SK-N-SH (cell line): ENCODE data around the gene MBP. TPM values are rescaled to one million over a fixed set of nuclear protein-coding genes. Genes with fewer than 3 reads are reported as not detected.

Experiments used
- CTCF ChIA-PET: fragments of 300-600, 350-600 bp; formaldehyde crosslinking; extraction: SDS; loops from one replicate; lab custom pipeline; 2021; lab: Yijun Ruan, JAX
- POLR2A ChIA-PET: fragments of 350-600 bp; sonication (Branson Sonifier 250); formaldehyde crosslinking; extraction: SDS; loops from one replicate; lab custom pipeline; 2020; ENCODE audit warnings: antibody characterized with exemption, inconsistent platforms; lab: Yijun Ruan, JAX
- DNase-seq: peaks from one replicate; pipeline ENCODE4 v3.0.0; 2012
- H2AFZ ChIP-seq: fragments of 200-600 bp; sonication (generic); 2 replicates; pipeline ENCODE4 v1.8.1; 2016; ENCODE audit warnings: antibody characterized with exemption, mild to moderate bottlenecking, low read depth
- H3F3A ChIP-seq: fragments of 200-600 bp; sonication (generic); replicated peaks from 2 replicates; pipeline ENCODE3; 2016; ENCODE audit warnings: antibody characterized with exemption, mild to moderate bottlenecking; ENCODE audit not compliant: insufficient read depth
- H3K27ac ChIP-seq, 2 experiments: fragments of 200-500 bp in 1 of 2; fragments of 200-600 bp in 1 of 2; sonication (Bioruptor generic) in 1 of 2; sonication (generic), shearing (Covaris generic) in 1 of 2; 2 replicates each; pipeline versions ENCODE4 v1.5.1 to v1.6.1; 2014 to 2016; ENCODE audit warnings: low read depth in 2 of 2, inconsistent platforms in 1 of 2, low read length in 1 of 2, mild to moderate bottlenecking in 1 of 2, mixed read lengths in 1 of 2
- H3K27me3 ChIP-seq: fragments of 200-600 bp; sonication (generic), shearing (Covaris generic); 2 replicates; pipeline ENCODE4 v1.6.1; 2016; ENCODE audit warnings: mixed run types; ENCODE audit not compliant: insufficient read depth
- H3K36me3 ChIP-seq, 2 experiments: fragments of 200-500 bp in 1 of 2; fragments of 200-600 bp in 1 of 2; sonication (Bioruptor generic) in 1 of 2; sonication (generic) in 1 of 2; replicated peaks in 1 of 2; 2 replicates each; pipeline versions ENCODE3 to v1.5.1; 2014 to 2016; ENCODE audit warnings: low read length in 1 of 2, mild to moderate bottlenecking in 1 of 2; ENCODE audit not compliant: insufficient read depth in 2 of 2, control insufficient read depth in 1 of 2
- H3K4me1 ChIP-seq, 2 experiments: fragments of 200-500 bp in 1 of 2; fragments of 200-600 bp in 1 of 2; sonication (Bioruptor generic) in 1 of 2; sonication (generic), shearing (Covaris generic) in 1 of 2; 2 replicates each; pipeline versions ENCODE4 v1.5.1 to v1.6.1; 2014 to 2016; ENCODE audit warnings: low read depth in 1 of 2, low read length in 1 of 2, mixed run types in 1 of 2; ENCODE audit not compliant: insufficient read depth in 2 of 2, control insufficient read depth in 1 of 2
- H3K4me2 ChIP-seq: fragments of 200-600 bp; sonication (generic), shearing (Covaris generic); 2 replicates; pipeline ENCODE4 v1.6.1; 2017; ENCODE audit warnings: mixed run types
- H3K4me3 ChIP-seq, 2 experiments: fragments of 200-500 bp in 1 of 2; fragments of 200-600 bp in 1 of 2; sonication (Bioruptor generic) in 1 of 2; sonication (generic), shearing (Covaris generic) in 1 of 2; 2 replicates each; pipeline versions ENCODE4 v1.5.1 to v1.8.1; 2014 to 2016; ENCODE audit warnings: low read depth in 2 of 2, inconsistent platforms in 1 of 2, low read length in 1 of 2, mild to moderate bottlenecking in 1 of 2, mixed read lengths in 1 of 2, moderate library complexity in 1 of 2
- H3K79me2 ChIP-seq: fragments of 200-600 bp; sonication (generic); 2 replicates; pipeline ENCODE4 v1.8.1; 2017; ENCODE audit warnings: mild to moderate bottlenecking; ENCODE audit not compliant: insufficient read depth
- H3K9ac ChIP-seq: fragments of 200-600 bp; sonication (generic); 2 replicates; pipeline ENCODE4 v1.6.1; 2017; ENCODE audit warnings: mixed run types
- H3K9me2 ChIP-seq: fragments of 200-600 bp; sonication (generic); 2 replicates; pipeline ENCODE4 v1.6.1; 2017; ENCODE audit warnings: mixed run types
- H3K9me3 ChIP-seq: fragments of 200-600 bp; sonication (generic); 2 replicates; pipeline ENCODE4 v1.6.1; 2017; ENCODE audit warnings: mixed run types, mild to moderate bottlenecking, moderate library complexity
- H4K20me1 ChIP-seq: fragments of 200-600 bp; sonication (generic); 2 replicates; pipeline ENCODE4 v1.6.1; 2017; ENCODE audit warnings: mild to moderate bottlenecking, mixed run types; ENCODE audit not compliant: insufficient read depth
- CHD2 ChIP-seq: fragments of 150-350 bp; IDR thresholded peaks from 2 replicates; pipeline ENCODE4 v1.6.1; 2018; ENCODE audit warnings: low read length; ENCODE audit not compliant: partially characterized antibody
- CTCF ChIP-seq: fragments of 200-600 bp; sonication (generic); IDR thresholded peaks from 2 replicates; pipeline ENCODE4 v1.6.1; 2017; ENCODE audit warnings: antibody characterized with exemption, mild to moderate bottlenecking, moderate library complexity
- EP300 ChIP-seq, 2 experiments: IDR thresholded peaks; 2 replicates each; pipeline versions ENCODE4 v1.4.0 to v1.6.1; 2012; ENCODE audit warnings: borderline replicate concordance in 1 of 2, low read depth in 1 of 2, low read length in 1 of 2
- FOSL2 ChIP-seq: IDR thresholded peaks from 2 replicates; pipeline ENCODE4 v1.4.0; 2012; ENCODE audit warnings: low read depth, mild to moderate bottlenecking, moderate library complexity, borderline replicate concordance
- FOXM1 ChIP-seq: IDR thresholded peaks from 2 replicates; pipeline ENCODE4 v1.4.0; 2012; ENCODE audit warnings: low read depth, mild to moderate bottlenecking
- GABPA ChIP-seq: IDR thresholded peaks from 2 replicates; pipeline ENCODE4 v1.4.0; 2012; ENCODE audit warnings: low read depth, mild to moderate bottlenecking
- GATA2 ChIP-seq: sonication (generic); formaldehyde crosslinking; IDR thresholded peaks from 2 replicates; pipeline ENCODE4 v1.5.0; 2020; ENCODE audit warnings: mild to moderate bottlenecking, missing genetic modification reagents
- IRF3 ChIP-seq: fragments of 150-350 bp; IDR thresholded peaks from 2 replicates; pipeline ENCODE4 v1.6.1; 2016; ENCODE audit warnings: mild to moderate bottlenecking, low read depth, low read length
- MEF2A ChIP-seq: IDR thresholded peaks from 2 replicates; pipeline ENCODE4 v1.4.0; 2012; ENCODE audit warnings: low read depth, borderline replicate concordance
- NFIC ChIP-seq: IDR thresholded peaks from 2 replicates; pipeline ENCODE4 v1.4.0; 2012; ENCODE audit warnings: borderline replicate concordance
- RAD21 ChIP-seq: IDR thresholded peaks from 2 replicates; pipeline ENCODE4 v1.6.1; 2012; ENCODE audit warnings: mild to moderate bottlenecking, low read length
- USF2 ChIP-seq: fragments of 150-350 bp; IDR thresholded peaks from 2 replicates; pipeline ENCODE4 v1.6.1; 2017; ENCODE audit warnings: antibody characterized with exemption, low read length, low read depth, borderline replicate concordance
- ZBTB33 ChIP-seq: IDR thresholded peaks from 2 replicates; pipeline ENCODE4 v1.4.0; 2012; ENCODE audit warnings: low read depth, borderline replicate concordance
- WGBS: methylation state at CpG from one replicate; pipeline ENCODE4 v1.1.6; 2017; ENCODE audit warnings: low lambda C conversion rate; 5-methylcytosine and 5-hydroxymethylcytosine counted together
- polyA plus RNA-seq, 3 experiments: library from polyadenylated mRNA; depleted of rRNA; stranded (reverse); fragments of >200 nt; gene quantifications; 2 replicates each; pipeline ENCODE4 v1.2.3, GENCODE V29; 2012

Gene MBP
- polyA plus RNA-seq, 1 of the 3 experiments (the other 2 are of a cell fraction): 1.6 TPM

- TF ChIP-seq USF2 (no peak), GABPA (no peak), MEF2A (no peak), GATA2 (CRISPR knock-in tag) (no peak), FOXM1 (no peak), RAD21 (no peak), FOSL2 (no peak)
Measured at GRCh38 chr18:77095391-77096371, 36.9 kb downstream of the MBP start (continued).

GRCh38 chr18:77093586-77093985 lies 39.0 kb downstream of the MBP start:
- Histone ChIP-seq H3K9me2 (no peaks in the 10 kb centered on the region), H3K79me2 (no peaks in the 10 kb centered on the region), H3K9ac (no peak overlapping the region), H2AFZ (no peak overlapping the region), H3K4me2 (no peak overlapping the region), H3K4me1 (peaks cover 7 to 28% of the 10 kb centered on the region in 2 experiments; a peak in 3 of 4 replicates), H3K4me3 (no peak overlapping the region), H3K9me3 (no peaks in the 10 kb centered on the region), H3K27ac (no peak overlapping the region), H3F3A (no peaks in the 10 kb centered on the region), H3K36me3 (no peaks in the 10 kb centered on the region), H4K20me1 (no peaks in the 10 kb centered on the region), H3K27me3 (no peaks in the 10 kb centered on the region)
- TF ChIP-seq EP300 (IDR thresholded peaks at IDR 0.05; ENCODE audit: borderline replicate concordance in 1 of 2, low read depth in 1 of 2, low read length in 1 of 2): no peak
- TF ChIP-seq IRF3: no peak
- no peak for TF ChIP-seq USF2
- no peak for TF ChIP-seq CTCF
- no peak for TF ChIP-seq ZBTB33
- TF ChIP-seq CHD2: no peak
- TF ChIP-seq MEF2A: no peak
- TF ChIP-seq NFIC: no peak
- CTCF ChIA-PET: no interaction called here
- POLR2A ChIA-PET: no interaction called here
- DNase-seq: no peak
- 86% methylated on average over 12 of the region's 12 CpGs for WGBS
